A673 (cell line): ENCODE measurements around the gene AKT3. TPM values are rescaled to one million over a fixed set of nuclear protein-coding genes. Genes with fewer than 3 reads are reported as not detected.

Experiments used
- BruUV-seq: library from RNA; stranded (reverse); fragments of 400-500 nt; replicated peaks from 2 replicates; lab custom pipeline; 2021; lab: Mats Ljungman, UMichigan
- CTCF ChIA-PET: fragments of 300-600 bp; sonication (Branson Sonifier 250); formaldehyde crosslinking; loops from one replicate; lab custom pipeline; 2022; ENCODE audit warnings: antibody characterized with exemption; lab: Charles Lee
- POLR2A ChIA-PET: fragments of 300-600 bp; sonication (Branson Sonifier 250); formaldehyde crosslinking; loops from one replicate; lab custom pipeline; 2022; ENCODE audit warnings: antibody characterized with exemption; ENCODE audit not compliant: low non-redundant PET; lab: Charles Lee
- DNase-seq: peaks from one replicate; pipeline ENCODE4 v3.0.0-alpha.2; 2015; ENCODE audit warnings: low spot score
- H3K27ac ChIP-seq: fragments of 200-600 bp; sonication (generic); 2 replicates; pipeline ENCODE4 v1.5.1; 2016; ENCODE audit warnings: mixed run types, low read depth, mild to moderate bottlenecking, mixed read lengths, antibody characterized with exemption, low read length; ENCODE audit not compliant: poor library complexity, severe bottlenecking
- H3K27me3 ChIP-seq: fragments of 200-600 bp; sonication (generic); replicated peaks from 2 replicates; pipeline ENCODE4 v1.6.1; 2017; ENCODE audit warnings: mixed run types, low read depth, mild to moderate bottlenecking, mixed read lengths, antibody characterized with exemption, low read length; ENCODE audit not compliant: insufficient read depth, poor library complexity
- H3K36me3 ChIP-seq: fragments of 200-600 bp; sonication (generic); 2 replicates; pipeline ENCODE4 v1.6.1; 2016; ENCODE audit warnings: mixed run types, mild to moderate bottlenecking, mixed read lengths, antibody characterized with exemption, low read length; ENCODE audit not compliant: insufficient read depth, poor library complexity, severe bottlenecking
- H3K4me1 ChIP-seq: fragments of 200-600 bp; sonication (generic); 2 replicates; pipeline ENCODE4 v1.6.1; 2017; ENCODE audit warnings: mixed run types, mild to moderate bottlenecking, mixed read lengths, antibody characterized with exemption, low read length; ENCODE audit not compliant: insufficient read depth, poor library complexity, severe bottlenecking
- H3K4me3 ChIP-seq: fragments of 200-600 bp; sonication (generic); 2 replicates; pipeline ENCODE4 v1.5.1; 2016; ENCODE audit warnings: low read depth, mixed run types, mild to moderate bottlenecking, mixed read lengths, low read length; ENCODE audit not compliant: poor library complexity, severe bottlenecking
- H3K9me3 ChIP-seq: fragments of 200-600 bp; sonication (generic); 2 replicates; pipeline ENCODE4 v1.6.1; 2016; ENCODE audit warnings: mixed run types, low read depth, mild to moderate bottlenecking, mixed read lengths, antibody characterized with exemption, low read length; ENCODE audit not compliant: poor library complexity, severe bottlenecking
- CTCF ChIP-seq: fragments of 300-800, 200-600 bp; sonication (generic); conservative IDR thresholded peaks from 2 replicates; pipeline ENCODE4 v1.5.1; 2017; ENCODE audit warnings: low read depth, mild to moderate bottlenecking, antibody characterized with exemption, low read length, moderate library complexity, mixed read lengths
- EZH2 ChIP-seq: fragments of 200-600 bp; sonication (generic); IDR thresholded peaks from 2 replicates; pipeline ENCODE4 v1.6.1; 2017; ENCODE audit warnings: borderline replicate concordance, low read depth, mild to moderate bottlenecking, mixed read lengths, antibody characterized with exemption, low read length; ENCODE audit not compliant: poor library complexity, severe bottlenecking
- intact Hi-C: fragments of 100-400 bp; cut with micrococcal nuclease; formaldehyde crosslinking; loops from one replicate; pipeline ENCODE4 v1.10.0; 2022; ENCODE audit not compliant: unreplicated experiment
- total RNA-seq: library from RNA; stranded (reverse); gene quantifications from 2 replicates; pipeline ENCODE4 v1.2.3, GENCODE V29; 2021

AKT3 gene
- total RNA-seq, 1 experiment from 2014 or later, result 14.4 TPM

- CTCF ChIA-PET, result no interaction called here
- H3K4me3 ChIP-seq, result no peak overlapping the region
- no peak overlapping the region for H3K27ac ChIP-seq
Observed at GRCh38 chr1:243748227-243748626, 101.8 kb downstream of the AKT3 start.

GRCh38 chr1:243746751-243747150 is 103.3 kb downstream of the AKT3 start:
- Histone ChIP-seq H3K4me1 (no peaks in the 10 kb centered on the region), H3K4me3 (no peak overlapping the region), H3K9me3 (no peaks in the 10 kb centered on the region), H3K36me3 (no peaks in the 10 kb centered on the region), H3K27ac (no peak overlapping the region), H3K27me3 (no peaks in the 10 kb centered on the region)
- no peak for DNase-seq
- POLR2A ChIA-PET, result no interaction called here
- intact Hi-C loops, result loop anchor here (5.0 to 10.0 kb wide), 2 partner anchors 272 to 404 kb away; no protein-coding TSS in a partner anchor
- TF ChIP-seq EZH2, result no peak
- BruUV-seq, result no TSS peak
- CTCF ChIA-PET, result no interaction called here

More at GRCh38 chr1:243748227-243748626, 101.8 kb downstream of the AKT3 start:
- no peaks in the 10 kb centered on the region for H3K27me3 ChIP-seq
- no peaks in the 10 kb centered on the region for H3K9me3 ChIP-seq
- no peak for DNase-seq
- POLR2A ChIA-PET, result no interaction called here
- H3K36me3 ChIP-seq, result no peaks in the 10 kb centered on the region
- H3K4me1 ChIP-seq, result no peaks in the 10 kb centered on the region
- intact Hi-C loops, result loop anchor here (5.0 to 10.0 kb wide), 2 partner anchors 273 to 406 kb away; no protein-coding TSS in a partner anchor
- TF ChIP-seq CTCF (no peak), EZH2 (no peak)
- BruUV-seq, result no TSS peak

GRCh38 chr1:243745356-243745755 is 104.7 kb downstream of the AKT3 start:
- H3K4me3 ChIP-seq, result no peak overlapping the region
- ChIA-PET CTCF (no interaction called here), POLR2A (no interaction called here)
- intact Hi-C loops, result loop anchor here (5.0 to 10.0 kb wide), 2 partner anchors 271 to 403 kb away; no protein-coding TSS in a partner anchor
- H3K27me3 ChIP-seq, result no peaks in the 10 kb centered on the region
- no peak overlapping the region for H3K27ac ChIP-seq
- no peaks in the 10 kb centered on the region for H3K36me3 ChIP-seq
- DNase-seq, result no peak
- TF ChIP-seq CTCF (no peak), EZH2 (no peak)
- H3K9me3 ChIP-seq, result no peaks in the 10 kb centered on the region
- no TSS peak for BruUV-seq
- no peaks in the 10 kb centered on the region for H3K4me1 ChIP-seq

GRCh38 chr1:243742819-243743218 is 107.2 kb downstream of the AKT3 start:
- no peak for TF ChIP-seq EZH2
- TF ChIP-seq CTCF, result no peak
- ChIA-PET POLR2A (no interaction called here), CTCF (no interaction called here)
- no peak for DNase-seq
- Histone ChIP-seq H3K27ac (no peak overlapping the region), H3K36me3 (no peaks in the 10 kb centered on the region), H3K27me3 (no peaks in the 10 kb centered on the region), H3K4me3 (no peak overlapping the region), H3K4me1 (no peaks in the 10 kb centered on the region), H3K9me3 (no peaks in the 10 kb centered on the region)
- BruUV-seq, result no TSS peak
- intact Hi-C loops, result loop anchor here (10.0 kb wide), 1 partner anchor 268 kb away; no protein-coding TSS in a partner anchor
